HCT116 (cell line): Measurements from ENCODE around the gene RCAN3.
"Not testable (repeated sequence)": the region's sequence is repeated elsewhere in the genome, so short reads cannot be mapped to it uniquely, and the experiment has no call there.

Experiments used
- MAX ChIP-seq: IDR thresholded peaks from 2 replicates; pipeline ENCODE4 v1.6.1; 2012
- POLR2A ChIP-seq: IDR thresholded peaks from 2 replicates; pipeline ENCODE4 v1.7.0; 2011; ENCODE audit warnings: borderline replicate concordance; ENCODE audit not compliant: insufficient read depth, insufficient read length; ENCODE audit errors: extremely low read depth
- TF ChIP-seq, protein P1 (sequence below), 3 experiments: fragments of 200-600 bp in 1 of 3; sonication (generic) in 1 of 3; IDR thresholded peaks in 2 of 3; conservative IDR thresholded peaks in 1 of 3; 2 replicates each; pipeline ENCODE4 v1.5.1; 2012 to 2017; ENCODE audit warnings: low read depth in 2 of 3, low read length in 2 of 3, antibody characterized with exemption in 1 of 3, borderline replicate concordance in 1 of 3, control low read depth in 1 of 3, mild to moderate bottlenecking in 1 of 3, mixed read lengths in 1 of 3, mixed run types in 1 of 3, moderate library complexity in 1 of 3; ENCODE audit not compliant: insufficient read depth in 1 of 3

- not testable (repeated sequence) for TF ChIP-seq MAX, POLR2A
- TF ChIP-seq, protein P1, sequence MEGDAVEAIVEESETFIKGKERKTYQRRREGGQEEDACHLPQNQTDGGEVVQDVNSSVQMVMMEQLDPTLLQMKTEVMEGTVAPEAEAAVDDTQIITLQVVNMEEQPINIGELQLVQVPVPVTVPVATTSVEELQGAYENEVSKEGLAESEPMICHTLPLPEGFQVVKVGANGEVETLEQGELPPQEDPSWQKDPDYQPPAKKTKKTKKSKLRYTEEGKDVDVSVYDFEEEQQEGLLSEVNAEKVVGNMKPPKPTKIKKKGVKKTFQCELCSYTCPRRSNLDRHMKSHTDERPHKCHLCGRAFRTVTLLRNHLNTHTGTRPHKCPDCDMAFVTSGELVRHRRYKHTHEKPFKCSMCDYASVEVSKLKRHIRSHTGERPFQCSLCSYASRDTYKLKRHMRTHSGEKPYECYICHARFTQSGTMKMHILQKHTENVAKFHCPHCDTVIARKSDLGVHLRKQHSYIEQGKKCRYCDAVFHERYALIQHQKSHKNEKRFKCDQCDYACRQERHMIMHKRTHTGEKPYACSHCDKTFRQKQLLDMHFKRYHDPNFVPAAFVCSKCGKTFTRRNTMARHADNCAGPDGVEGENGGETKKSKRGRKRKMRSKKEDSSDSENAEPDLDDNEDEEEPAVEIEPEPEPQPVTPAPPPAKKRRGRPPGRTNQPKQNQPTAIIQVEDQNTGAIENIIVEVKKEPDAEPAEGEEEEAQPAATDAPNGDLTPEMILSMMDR (IDR thresholded peaks at IDR 0.05 in 2 of 3, conservative IDR thresholded peaks at IDR 0.05 in 1 of 3; ENCODE audit: borderline replicate concordance in 1 of 3, insufficient read depth in 1 of 3, low read depth in 2 of 3, low read length in 2 of 3), result not testable (repeated sequence)
Observed at GRCh38 chr1:24529292-24529691, 26.7 kb downstream of the RCAN3 start.
